Vagina (tissue), 2 donors: ENCODE results near the gene ADAM30. TPM values are rescaled to one million over a fixed set of nuclear protein-coding genes. Genes with fewer than 3 reads are reported as not detected.

Source experiments
- DNase-seq, 2 donors: peaks; one replicate each; pipeline ENCODE4 v3.0.0-alpha.2; 2017; ENCODE audit errors: extremely low spot score in 2 of 2
- H3K27ac ChIP-seq: fragments of 200-600 bp; sonication (generic); one replicate; pipeline ENCODE4 v1.5.1; 2019
- H3K27me3 ChIP-seq: fragments of 200-600 bp; sonication (generic); one replicate; pipeline ENCODE4 v1.5.1; 2019
- H3K36me3 ChIP-seq, 2 donors: fragments of 200-600 bp; sonication (generic); one replicate each; pipeline ENCODE4 v1.5.1; 2017 to 2019
- H3K4me1 ChIP-seq: fragments of 200-600 bp; sonication (generic); one replicate; pipeline ENCODE4 v1.5.1; 2019
- H3K4me3 ChIP-seq, 2 donors: fragments of 200-600 bp; sonication (generic); 1 replicate in 1 of 2; 2 replicates in 1 of 2; pipeline ENCODE4 v1.5.1; 2016 to 2019
- H3K9me3 ChIP-seq: fragments of 200-600 bp; sonication (generic); one replicate; pipeline ENCODE4 v1.5.1; 2019
- POLR2A ChIP-seq, 2 donors: fragments of 450-650 bp; IDR thresholded peaks; one replicate each; pipeline ENCODE4 v1.6.1; 2017; ENCODE audit warnings: antibody characterized with exemption in 2 of 2, mild to moderate bottlenecking in 2 of 2, moderate library complexity in 2 of 2
- POLR2AphosphoS5 ChIP-seq, 2 donors: sonication (generic); formaldehyde crosslinking; IDR thresholded peaks; one replicate each; pipeline ENCODE4 v1.9.0; 2017; ENCODE audit warnings: antibody characterized with exemption in 2 of 2, mild to moderate bottlenecking in 2 of 2, low read depth in 1 of 2; ENCODE audit not compliant: insufficient read depth in 1 of 2
- intact Hi-C: fragments of 100-400 bp; cut with DNase I; formaldehyde crosslinking; loops from one replicate; pipeline ENCODE4 v1.15.1; 2023
- total RNA-seq: library from RNA; depleted of rRNA; stranded (reverse); fragments of >200 nt; gene quantifications from one replicate; pipeline ENCODE4 v1.2.3, GENCODE V29; 2016
- TF ChIP-seq, protein P1 (sequence below), 3 experiments: fragments of 450-650 bp in 2 of 3; fragments of 200-600 bp in 1 of 3; sonication (generic) in 1 of 3; IDR thresholded peaks; one replicate each; pipeline ENCODE4 v1.5.1; 2017 to 2019; ENCODE audit warnings: antibody characterized with exemption in 3 of 3, mild to moderate bottlenecking in 2 of 3, moderate library complexity in 2 of 3

The ADAM30 gene
- total RNA-seq, 1 donor from 2014 or later = not detected

- H3K4me1 ChIP-seq = no peaks in the 10 kb centered on the region
- no peaks in the 10 kb centered on the region for H3K36me3 ChIP-seq
- no peak overlapping the region for H3K27ac ChIP-seq
- no peaks in the 10 kb centered on the region for H3K27me3 ChIP-seq
- DNase-seq = no peak
- no peak overlapping the region for H3K4me3 ChIP-seq
- TF ChIP-seq POLR2AphosphoS5 (IDR thresholded peaks at IDR 0.05; ENCODE audit: insufficient read depth in 1 of 2, low read depth in 1 of 2) = no peak
- no peak for TF ChIP-seq POLR2A (IDR thresholded peaks at IDR 0.05)
- TF ChIP-seq, protein P1, sequence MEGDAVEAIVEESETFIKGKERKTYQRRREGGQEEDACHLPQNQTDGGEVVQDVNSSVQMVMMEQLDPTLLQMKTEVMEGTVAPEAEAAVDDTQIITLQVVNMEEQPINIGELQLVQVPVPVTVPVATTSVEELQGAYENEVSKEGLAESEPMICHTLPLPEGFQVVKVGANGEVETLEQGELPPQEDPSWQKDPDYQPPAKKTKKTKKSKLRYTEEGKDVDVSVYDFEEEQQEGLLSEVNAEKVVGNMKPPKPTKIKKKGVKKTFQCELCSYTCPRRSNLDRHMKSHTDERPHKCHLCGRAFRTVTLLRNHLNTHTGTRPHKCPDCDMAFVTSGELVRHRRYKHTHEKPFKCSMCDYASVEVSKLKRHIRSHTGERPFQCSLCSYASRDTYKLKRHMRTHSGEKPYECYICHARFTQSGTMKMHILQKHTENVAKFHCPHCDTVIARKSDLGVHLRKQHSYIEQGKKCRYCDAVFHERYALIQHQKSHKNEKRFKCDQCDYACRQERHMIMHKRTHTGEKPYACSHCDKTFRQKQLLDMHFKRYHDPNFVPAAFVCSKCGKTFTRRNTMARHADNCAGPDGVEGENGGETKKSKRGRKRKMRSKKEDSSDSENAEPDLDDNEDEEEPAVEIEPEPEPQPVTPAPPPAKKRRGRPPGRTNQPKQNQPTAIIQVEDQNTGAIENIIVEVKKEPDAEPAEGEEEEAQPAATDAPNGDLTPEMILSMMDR (IDR thresholded peaks at IDR 0.05) = no peak
- peaks cover 6% of the 10 kb centered on the region for H3K9me3 ChIP-seq
- intact Hi-C loops = no loop called here
Observed at GRCh38 chr1:119902775-119903442, 6.6 kb upstream of the ADAM30 start.

DNA sequence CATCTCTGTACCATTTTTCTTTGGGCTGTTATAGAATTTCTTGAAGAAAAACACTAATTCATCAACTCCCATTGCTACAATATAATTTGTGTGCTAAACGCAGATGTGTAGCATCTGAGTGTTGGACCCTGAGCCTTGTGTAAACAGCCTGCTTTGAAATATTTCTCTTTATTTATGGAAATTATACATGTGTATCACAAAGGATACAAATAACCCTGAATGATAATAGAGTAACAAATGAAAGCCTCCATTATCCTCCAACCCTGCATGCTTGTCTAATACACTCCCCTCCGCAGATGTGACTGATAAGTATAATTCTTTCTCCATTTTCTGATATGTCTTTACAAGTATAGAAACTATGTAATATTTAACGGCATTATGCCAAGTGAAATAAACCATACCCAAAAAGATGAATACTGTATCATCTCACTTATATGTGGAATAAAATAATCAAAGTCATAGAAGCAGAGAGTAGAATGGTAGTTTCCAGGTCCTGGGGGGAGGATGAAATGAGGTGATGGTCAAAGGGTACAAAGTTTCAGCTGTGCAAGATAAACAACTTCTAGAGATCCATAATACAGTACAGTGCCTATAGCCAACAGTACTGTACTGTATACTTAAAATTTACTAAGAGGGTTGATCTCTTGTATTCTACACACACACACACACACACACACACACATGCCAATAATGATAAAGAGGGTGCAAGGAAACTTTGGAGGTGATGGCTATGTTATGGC is 2.8 kb upstream of the ADAM30 start:
- Histone ChIP-seq H3K36me3 (no peaks in the 10 kb centered on the region), H3K9me3 (no peaks in the 10 kb centered on the region), H3K27ac (no peak overlapping the region), H3K4me1 (no peaks in the 10 kb centered on the region), H3K4me3 (no peak overlapping the region), H3K27me3 (no peaks in the 10 kb centered on the region)
- no peak for DNase-seq
- intact Hi-C loops = no loop called here
- TF ChIP-seq POLR2AphosphoS5 (IDR thresholded peaks at IDR 0.05; ENCODE audit: insufficient read depth in 1 of 2, low read depth in 1 of 2) (no peak), POLR2A (IDR thresholded peaks at IDR 0.05) (no peak)
- TF ChIP-seq, protein P1 (IDR thresholded peaks at IDR 0.05) = no peak

DNA sequence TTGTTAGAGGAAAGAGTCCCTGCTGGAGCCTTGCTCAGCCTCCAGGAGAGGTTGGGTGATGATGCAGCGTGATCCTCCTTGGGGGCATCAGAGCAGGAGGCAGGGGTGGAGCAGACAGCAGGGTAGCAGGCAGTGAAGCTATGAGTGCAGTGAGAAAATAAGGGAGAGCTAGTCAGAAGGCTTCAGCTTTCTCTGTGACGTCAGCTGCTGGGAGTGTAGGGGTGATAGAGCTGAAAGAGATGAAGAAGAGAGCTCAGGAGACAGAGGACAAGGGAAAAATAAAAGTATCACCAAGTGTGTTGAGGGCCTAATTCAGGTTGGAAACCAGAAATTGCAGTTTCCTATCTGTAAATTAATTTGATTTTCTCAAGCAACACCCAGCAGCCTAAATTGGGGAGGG is 2.2 kb upstream of the ADAM30 start:
- Histone ChIP-seq H3K27me3 (no peaks in the 10 kb centered on the region), H3K4me1 (no peaks in the 10 kb centered on the region), H3K4me3 (no peak overlapping the region), H3K9me3 (no peaks in the 10 kb centered on the region), H3K36me3 (no peaks in the 10 kb centered on the region), H3K27ac (no peak overlapping the region)
- TF ChIP-seq POLR2AphosphoS5 (IDR thresholded peaks at IDR 0.05; ENCODE audit: insufficient read depth in 1 of 2, low read depth in 1 of 2) (no peak), POLR2A (IDR thresholded peaks at IDR 0.05) (no peak)
- TF ChIP-seq, protein P1 (IDR thresholded peaks at IDR 0.05) = no peak
- no peak for DNase-seq
- intact Hi-C loops = no loop called here

- H3K36me3 ChIP-seq = no peaks in the 10 kb centered on the region
- H3K4me3 ChIP-seq = no peak overlapping the region
- TF ChIP-seq POLR2A (IDR thresholded peaks at IDR 0.05) (no peak), POLR2AphosphoS5 (IDR thresholded peaks at IDR 0.05; ENCODE audit: insufficient read depth in 1 of 2, low read depth in 1 of 2) (no peak)
- TF ChIP-seq, protein P1 (IDR thresholded peaks at IDR 0.05) = no peak
- intact Hi-C loops = no loop called here
- H3K27ac ChIP-seq = no peak overlapping the region
- H3K27me3 ChIP-seq = no peaks in the 10 kb centered on the region
- H3K4me1 ChIP-seq = no peaks in the 10 kb centered on the region
- no peak for DNase-seq
- no peaks in the 10 kb centered on the region for H3K9me3 ChIP-seq
Observed at GRCh38 chr1:119895102-119895501, 1.2 kb downstream of the ADAM30 start.
